Measurements from ENCODE around the gene SCFD2.

SCFD2 gene

DNA sequence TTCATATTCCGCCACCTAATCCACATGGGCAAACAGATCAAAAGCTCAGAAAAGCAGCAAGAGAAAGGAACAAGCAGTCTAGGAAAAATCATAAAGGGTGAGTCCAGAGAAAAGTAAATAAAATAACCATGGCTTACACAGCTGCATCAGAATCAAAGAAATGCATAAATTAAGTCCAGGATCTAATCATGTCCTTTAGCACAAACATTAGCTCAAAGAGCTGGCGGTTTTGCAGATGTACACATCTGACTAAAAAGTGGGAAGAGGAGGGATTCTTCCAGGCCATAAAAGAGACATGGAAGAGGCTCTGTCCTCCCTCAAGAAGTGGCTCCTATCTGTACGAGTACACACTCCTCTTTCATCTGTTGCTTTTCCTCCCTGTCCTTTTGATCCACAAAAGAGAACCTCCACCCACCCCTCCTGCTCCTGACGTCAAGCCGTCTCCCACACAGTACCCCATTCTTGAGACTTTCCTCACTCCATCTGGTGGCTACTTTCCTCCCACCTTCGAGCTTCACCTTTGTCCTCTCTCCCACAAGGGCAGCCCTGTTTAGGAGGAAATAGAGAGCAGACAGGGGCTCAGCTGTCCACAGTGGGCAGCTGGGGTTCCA, 411.2 kb downstream of the SCFD2 start:
- no peak for DNase-seq (ENCODE audit: low spot score)

DNA sequence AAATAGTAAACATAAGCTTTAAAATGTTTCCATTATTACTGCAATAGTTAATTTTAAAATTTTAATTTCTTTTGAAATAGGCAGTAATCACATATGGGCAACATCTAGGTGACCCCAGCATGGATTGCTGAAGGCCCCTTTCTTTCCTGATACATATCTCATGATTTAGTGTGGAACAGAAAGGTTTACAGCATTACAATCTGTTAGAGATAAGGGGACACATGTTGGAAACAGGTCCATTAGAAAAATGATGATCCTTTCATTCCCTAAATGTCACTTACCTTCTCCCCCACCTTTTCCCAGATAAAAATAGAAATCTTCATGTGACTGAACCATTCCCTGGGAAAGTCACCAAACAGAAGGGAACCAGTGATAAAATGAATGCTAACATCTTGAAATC, 413.3 kb downstream of the SCFD2 start:
- DNase-seq (ENCODE audit: low spot score) = no peak

DNA sequence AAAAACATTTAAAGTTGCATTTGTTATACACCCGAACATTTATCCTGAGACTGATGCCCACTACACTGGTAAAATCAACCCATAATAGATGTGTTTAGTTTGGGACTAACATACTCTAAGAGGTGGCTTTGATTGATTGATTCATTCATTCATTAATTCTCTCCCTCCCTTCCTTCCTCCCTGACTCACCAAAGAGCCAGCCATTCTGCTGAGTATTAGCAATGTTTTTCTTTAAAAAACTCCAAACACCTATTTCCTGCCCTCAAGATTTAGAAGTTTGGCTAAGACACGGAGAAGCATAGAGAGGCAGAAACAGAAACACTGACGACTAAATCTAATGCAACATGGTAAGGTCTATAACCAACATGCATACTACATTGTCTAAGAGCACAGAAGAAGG, 414.8 kb downstream of the SCFD2 start:
- DNase-seq (ENCODE audit: low spot score) = no peak

DNA sequence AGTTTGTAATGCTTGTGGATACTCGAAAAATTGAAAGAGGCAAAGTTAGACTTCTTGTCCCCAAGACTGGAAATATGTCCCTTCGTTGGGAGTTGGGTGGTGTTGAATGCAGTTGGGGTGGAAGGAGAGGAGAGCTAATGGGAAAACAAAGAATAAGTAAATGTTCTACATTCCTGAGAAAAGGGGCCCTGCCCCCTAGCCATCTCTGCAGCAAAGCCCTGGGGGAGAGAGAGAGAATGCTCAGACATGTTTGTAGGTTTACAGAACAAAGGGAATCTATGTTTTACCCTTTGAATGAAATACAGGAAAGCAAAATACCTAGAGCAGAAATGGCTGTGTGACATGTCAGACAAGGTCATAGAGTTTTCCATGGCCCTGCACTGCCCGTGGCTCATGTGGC, 415.6 kb downstream of the SCFD2 start:
- DNase-seq (ENCODE audit: low spot score) = no peak

DNA sequence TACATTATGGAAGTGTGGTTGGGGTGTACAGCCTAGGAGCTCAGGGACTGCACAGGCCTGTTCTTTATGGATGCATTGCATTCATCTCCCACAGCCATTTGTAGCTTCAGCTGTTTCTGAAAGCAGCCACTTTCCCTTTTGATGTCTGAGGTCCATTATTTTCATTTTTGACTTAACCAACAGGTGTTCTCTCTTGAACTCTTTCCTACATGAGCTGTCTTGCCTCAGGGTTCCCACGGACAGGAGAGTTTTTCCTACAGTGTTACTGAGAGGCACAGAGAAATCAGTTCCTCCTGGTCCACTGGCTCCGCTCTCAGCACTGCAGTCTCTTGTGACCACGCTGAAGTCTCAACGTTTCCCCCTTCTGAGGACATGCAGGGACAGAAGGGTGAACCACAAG, 416.5 kb downstream of the SCFD2 start:
- DNase-seq (ENCODE audit: low spot score) = no peak

DNA sequence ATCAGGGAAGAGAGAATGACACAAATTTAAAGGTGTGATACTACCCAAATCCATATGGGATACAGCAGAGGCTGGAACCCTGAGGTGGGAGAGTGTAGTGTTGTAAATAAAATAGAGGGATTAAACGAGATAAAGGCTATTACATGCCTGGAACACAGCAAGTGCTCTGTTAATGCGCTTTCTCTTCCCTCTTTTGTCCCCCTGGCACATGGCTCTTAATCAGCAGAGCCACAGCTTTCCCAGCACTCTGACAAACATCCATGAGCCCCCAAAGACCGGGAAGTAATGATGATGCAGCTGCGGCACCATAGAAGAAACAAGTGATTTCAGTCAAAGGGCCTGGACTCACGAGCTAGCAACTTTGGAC, 417.8 kb downstream of the SCFD2 start:
- no peak for DNase-seq (ENCODE audit: low spot score)

DNA sequence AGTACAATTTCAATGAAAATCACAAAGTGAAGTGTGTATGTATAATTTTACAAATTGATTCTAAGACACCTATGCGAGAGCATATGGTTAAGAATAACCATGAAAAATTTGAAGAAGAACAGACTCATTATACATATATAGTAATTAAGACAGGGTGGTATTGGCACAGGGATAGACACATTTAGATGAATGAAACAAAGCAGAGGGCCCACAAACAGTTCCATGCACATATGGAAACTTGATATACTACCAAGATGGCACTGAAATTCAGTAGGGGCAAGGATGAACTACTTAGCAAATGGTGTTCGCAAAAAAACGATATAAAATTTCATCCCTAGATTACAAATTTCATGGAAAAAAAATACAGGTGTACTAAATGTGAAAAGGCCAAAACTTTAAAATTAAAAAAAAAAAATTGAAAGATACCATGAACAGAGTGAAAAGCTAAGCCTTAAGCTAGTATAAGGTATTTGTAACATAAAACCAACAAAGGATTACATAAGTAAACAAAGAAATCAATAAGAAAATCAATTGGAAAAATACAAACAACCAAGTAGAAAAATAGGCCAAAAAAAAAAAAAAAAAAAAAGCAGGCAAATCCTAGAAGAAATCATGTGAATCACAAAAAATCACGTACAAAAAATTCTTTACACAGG, 418.3 kb downstream of the SCFD2 start:
- DNase-seq (ENCODE audit: low spot score) = no peak

DNA sequence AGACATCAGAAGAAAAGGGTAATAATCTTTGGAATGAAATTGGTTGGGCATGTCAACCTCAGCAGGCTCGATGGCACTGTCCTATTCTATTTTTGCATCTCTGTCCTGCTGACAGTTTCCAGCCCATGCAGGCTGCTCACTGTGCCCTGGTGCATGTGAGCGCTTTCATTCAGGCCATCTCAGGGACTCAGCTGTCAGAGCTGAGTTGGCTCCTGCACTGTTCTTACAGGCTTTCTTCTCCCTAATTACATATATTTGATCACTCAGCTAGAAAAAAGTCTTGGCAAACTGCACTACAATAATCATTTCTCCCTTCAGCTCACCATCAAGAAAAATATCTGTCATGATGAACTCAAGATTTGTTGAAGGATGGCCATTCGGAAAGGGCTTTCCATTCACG, 419.0 kb downstream of the SCFD2 start:
- DNase-seq (ENCODE audit: low spot score) = no peak

DNA sequence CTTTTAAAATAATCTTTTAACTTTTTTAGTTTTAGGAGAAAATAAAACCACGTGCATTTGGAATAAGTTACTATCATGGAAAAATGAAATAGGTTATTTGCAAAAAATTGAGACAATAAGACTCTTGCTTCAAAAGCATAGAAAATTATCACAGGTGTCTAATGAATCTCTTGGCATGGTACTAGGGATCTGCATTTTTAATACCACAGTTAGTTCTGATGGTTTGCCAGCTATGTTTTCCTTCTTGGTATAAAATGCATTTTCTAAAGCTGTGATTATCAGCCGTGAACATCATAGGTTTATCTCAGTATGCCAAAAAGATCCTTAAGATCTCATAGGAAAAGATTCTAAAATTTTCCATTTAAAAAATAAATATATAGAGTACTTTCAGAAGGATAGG, 419.9 kb downstream of the SCFD2 start:
- no peak for DNase-seq (ENCODE audit: low spot score)

DNA sequence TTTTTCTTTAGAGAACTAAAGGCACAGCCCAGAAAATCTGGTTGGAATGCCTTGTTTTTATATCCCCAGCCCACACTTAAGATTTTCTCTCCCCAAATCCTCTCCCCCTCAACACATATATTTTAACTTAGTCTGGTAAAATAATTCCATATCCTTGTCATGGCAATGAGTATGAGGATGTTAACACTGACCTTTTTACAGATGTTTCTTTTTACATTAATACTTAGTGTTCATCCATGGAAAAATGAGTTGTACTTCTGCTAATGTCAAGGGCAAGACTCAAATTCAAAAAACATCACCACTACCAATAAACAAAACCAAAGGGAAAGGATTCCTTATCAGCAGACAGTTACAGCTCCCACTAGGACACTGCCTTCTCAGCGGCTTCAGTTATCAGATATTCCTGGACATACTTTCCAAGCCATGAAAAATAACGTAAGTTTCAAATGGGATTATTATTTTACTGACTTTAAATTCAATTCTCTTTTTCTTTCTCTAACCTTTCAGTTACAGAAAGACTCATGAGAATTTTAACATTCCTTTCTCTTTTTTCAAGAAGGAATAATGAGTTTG, 420.4 kb downstream of the SCFD2 start:
- no peak for DNase-seq (ENCODE audit: low spot score)

DNA sequence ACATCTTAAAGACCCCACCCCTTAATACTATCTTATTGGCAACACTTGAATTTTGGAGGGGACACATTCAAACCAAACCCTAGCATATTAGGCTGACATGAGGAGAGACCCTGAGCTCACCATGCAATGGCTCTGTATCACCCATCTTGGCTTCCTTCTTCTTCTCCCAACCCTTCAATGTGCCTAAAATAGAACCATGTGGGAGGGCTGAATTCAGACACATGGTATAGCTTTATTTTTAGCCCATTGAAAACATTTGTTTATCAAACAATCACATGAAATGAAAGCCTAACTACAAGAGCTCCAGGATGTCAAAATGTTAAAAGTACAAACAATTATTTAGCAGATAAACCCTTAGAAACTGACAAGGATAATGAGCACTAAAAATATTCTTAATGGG, 422.2 kb downstream of the SCFD2 start:
- no peak for DNase-seq (ENCODE audit: low spot score)

DNA sequence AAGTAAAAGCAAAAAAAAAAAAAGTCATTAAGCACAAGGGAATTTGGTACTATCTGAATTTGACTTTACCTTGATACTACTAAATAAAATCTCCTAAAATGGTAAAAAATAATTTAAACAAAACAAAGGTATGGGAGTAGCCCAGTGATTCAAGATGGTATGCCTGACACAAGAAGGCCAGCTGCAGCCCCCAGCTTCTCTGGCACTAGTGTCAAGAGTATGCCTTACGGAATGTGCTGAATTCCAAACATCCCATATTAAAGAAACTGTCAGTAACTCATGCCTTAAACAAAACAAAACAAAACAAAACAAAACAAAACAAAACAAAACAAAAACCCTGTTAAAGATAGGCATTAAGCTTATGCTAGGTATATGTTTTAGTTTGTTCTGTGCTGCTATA, 422.9 kb downstream of the SCFD2 start:
- no peak for DNase-seq (ENCODE audit: low spot score)

DNA sequence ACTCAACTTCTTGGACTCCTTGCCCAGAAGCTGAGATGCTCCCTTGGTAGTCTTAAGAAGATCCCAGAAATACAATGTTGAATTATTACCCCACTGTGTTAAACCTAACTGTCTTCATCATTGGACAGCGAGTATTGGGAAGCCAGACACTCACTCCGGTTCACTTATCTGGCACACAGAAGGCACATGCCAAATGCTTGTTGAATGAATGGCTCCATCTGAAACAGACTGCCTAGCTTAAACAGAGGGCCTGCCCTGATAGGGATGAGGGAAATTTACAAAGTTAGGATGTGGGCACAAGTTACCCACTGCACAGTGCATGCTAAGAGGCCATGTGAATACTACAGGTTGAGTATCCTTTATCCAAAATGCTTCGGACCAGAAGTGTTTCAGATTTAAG, 424.4 kb downstream of the SCFD2 start:
- DNase-seq (ENCODE audit: low spot score) = no peak

DNA sequence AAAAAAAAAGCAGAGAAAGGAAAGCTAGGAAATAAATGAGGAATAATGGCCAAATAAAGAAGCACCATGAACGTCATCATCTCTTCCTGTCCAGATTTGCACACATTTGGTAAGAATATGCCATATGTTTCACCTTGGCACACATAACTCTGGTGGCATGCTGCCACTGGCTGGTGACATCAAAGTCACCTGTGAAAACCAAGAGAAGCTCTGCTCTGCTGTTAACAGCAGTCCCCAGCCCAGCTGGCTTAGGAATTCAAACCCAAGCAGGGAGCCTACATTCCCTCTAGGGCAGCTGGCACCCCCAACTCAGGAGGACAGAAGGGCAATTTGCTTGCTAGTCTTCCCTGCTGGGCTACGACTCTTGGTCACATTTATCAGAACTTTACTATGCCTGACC, 426.1 kb downstream of the SCFD2 start:
- no peak for DNase-seq (ENCODE audit: low spot score)

DNA sequence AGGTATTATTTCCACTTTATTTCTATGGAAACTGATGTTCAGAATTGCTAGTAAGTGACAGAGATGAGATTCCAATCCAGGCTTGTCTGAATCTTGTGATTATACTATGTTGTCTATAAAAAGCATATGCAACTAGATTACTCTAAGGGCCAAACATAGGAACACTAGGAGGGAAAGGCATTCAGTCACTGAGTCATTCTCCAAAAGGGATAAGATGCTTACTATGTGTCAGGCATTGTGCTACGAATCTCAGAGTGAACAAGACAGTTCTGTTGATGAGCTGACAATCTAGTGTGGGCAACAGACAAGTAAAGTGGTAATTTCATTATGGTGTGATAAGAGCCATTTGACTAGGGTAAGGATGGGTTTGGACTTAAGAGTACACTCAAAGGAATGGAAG, 426.5 kb downstream of the SCFD2 start:
- no peak for DNase-seq (ENCODE audit: low spot score)

DNA sequence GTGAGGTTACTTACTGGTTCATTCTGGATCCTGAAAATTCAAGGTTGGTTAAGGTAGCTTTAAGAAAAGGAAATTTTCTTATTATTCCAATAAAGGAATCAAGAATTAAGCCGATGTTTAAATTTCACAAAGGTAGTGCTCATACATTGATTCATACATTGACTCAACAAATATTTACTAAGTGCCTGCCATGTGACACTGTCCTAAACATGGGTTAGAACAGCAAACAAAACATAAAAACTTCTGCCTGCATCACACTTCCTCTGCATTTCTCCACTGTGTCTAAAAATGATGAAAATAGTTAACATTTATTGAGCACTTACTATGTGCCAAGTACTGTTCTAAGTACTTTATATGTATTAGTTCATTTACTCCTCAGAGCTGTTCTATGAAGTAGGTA, 428.0 kb downstream of the SCFD2 start:
- DNase-seq (ENCODE audit: low spot score) = no peak

DNA sequence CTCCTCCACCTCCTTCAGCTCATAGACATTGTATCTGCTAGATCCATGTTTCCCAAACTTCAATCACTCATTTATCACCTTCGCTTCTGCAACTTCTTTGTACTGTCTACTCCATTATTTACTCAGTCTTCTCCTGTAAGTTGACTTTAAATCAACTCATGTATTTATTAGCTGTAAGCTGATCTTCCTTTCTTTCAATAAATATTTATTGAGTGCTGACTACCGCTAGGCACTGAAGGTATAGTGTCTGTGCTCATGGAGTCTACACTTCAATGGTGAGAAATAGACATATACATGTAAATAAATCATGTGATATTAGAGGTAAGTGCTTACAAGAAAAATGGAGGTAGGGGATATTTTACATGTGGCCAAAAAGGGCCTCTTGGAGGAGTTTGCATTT, 429.1 kb downstream of the SCFD2 start:
- no peak for DNase-seq (ENCODE audit: low spot score)

DNA sequence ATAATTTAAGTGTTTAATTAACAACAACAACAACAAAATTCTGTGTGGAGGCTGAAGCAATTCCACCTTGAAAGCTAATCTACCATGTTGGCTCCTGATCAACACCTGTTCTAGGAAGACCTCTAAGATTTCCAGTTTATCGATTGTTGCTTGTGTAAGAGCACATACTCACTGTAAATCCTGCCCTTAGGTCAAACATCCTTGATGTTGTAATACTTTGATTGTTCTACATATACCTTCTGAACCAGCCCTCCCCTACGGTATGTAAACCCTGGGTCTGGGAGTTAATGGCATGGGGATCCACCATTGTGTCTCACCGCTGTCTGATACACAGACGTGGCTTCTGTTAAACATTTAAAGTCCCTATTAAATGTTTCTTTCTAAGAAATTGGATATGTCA, 430.5 kb downstream of the SCFD2 start:
- no peak for DNase-seq (ENCODE audit: low spot score)

DNA sequence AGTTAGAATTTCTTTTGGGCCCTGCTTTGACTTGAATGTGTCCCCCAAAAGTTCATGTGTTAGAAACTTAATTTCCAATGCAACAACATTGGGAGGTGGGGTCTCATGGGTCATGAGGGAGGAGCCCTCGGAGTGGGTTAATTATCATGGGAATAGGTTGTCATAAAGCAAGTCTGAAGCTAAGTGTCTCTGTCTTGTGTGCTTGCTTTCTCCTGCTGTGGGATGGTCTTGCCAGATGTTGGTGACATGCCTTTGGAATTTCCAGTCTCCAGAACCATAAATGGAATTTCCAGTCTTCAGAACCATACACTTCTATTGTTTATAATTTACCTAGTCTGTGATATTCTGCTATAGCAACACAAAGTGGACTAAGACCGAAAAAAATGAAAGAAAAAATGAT, 432.1 kb downstream of the SCFD2 start:
- no peak for DNase-seq (ENCODE audit: low spot score)

DNA sequence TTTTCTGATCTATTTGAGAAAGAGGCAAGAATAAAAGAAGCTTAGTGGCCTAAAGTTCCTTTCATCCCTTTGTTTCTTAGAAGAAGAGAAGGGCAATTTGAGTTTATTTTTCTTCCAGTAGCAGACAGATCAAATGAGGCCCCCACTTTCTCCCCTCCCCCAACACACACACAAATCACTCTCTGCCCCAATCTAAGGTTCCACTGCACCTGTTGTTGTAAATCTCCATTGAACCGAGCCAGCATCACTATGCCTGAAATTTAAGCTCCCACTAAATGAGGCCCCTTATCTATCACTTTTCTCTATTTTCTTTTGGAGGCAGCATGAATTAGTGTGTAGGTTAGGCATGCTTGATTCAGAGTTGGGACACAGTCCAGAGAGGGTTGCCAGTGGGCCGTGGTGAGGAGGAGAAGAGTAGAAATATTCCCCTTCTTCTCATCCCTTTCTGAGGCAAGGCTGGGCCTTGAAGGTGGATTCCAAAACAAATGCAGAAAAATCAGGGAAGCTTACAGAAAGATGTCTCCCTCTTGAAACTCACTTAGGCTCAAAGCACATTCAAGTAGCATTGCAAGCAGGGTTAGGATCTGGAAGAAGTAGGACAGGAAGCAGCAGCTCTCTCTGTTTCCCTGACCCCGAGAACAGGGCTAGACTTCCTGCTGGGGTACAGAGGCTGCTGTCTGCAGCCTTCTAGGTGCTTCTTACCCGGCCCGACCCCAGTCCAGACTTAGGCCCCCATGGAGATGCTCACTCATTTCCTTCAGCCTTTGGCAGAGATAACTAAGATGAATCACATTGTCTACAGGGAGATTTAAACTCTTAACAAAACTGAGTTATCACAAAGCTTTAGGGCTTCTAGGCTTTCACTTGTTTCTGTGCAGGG, 433.0 kb downstream of the SCFD2 start:
- no peak for DNase-seq (ENCODE audit: low spot score)

DNA sequence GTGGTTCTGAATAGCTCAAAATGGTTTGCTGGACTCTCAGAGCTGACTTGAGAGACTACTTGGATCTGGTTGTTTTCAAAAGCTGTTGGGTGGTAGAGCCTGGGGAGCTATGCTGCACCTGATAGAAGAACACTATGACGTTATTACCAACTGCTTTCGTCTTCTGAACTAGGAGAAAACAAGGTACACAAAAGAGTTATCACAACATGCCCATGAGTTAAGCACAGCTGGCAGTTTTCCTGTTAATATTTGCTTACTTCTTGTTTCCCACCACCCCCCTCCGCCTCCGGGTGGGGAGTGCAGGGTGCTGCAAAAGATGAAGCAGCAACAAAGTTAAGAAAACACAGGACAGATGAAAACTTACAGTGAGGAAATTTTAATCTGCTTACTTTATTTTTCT, 434.6 kb downstream of the SCFD2 start:
- DNase-seq (ENCODE audit: low spot score) = no peak

DNA sequence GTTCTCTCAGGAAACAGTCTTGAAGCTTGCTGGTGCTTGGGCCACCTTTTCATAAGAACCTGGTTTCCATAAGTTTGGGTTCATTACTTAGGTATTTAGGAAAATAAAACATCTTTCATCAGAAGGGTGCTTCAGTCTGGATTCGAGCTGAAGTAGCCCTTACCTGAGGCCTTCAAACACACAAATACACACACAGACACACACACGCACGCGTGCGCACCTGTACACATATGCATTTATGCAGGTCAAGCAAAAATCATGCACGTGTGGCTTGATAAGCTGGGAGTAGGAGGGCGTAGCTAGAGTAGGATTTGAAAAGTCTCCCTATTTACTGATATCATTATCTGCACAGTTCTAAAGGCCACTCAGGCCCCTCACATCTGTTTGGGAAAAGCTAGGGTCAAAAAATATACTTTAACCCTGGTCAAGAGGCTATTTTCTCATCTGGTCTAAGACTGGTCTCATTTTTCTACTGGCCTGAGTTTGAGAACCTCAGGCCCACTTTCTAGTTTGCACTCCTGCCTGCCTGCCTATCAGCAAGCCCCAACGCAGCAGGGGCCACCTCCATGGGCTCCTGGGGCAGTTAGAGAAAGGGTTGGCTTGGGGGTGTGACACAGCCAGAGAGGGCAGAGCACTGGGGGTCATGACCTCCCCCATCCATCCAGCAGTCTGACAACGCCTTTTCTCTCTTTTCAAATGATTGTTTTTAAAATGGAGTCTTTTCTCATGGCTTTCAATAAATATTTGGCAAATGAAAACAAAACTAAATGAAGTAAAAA, 439.5 kb downstream of the SCFD2 start:
- no peak for DNase-seq (ENCODE audit: low spot score)

All from RKO (cell line).